ENCODE data around the gene SLC51B.

Gene SLC51B

GRCh38 chr15:65085207-65085753 is 40.1 kb downstream of the SLC51B start:
- Histone ChIP-seq H3F3A (ENCODE audit: low read depth) (no peaks in the 10 kb centered on the region), H3K27me3 (ENCODE audit: insufficient read depth, low read length, poor library complexity, severe bottlenecking) (no peaks in the 10 kb centered on the region), H3K9me2 (replicated peaks; ENCODE audit: low read depth, low read length) (no peaks in the 10 kb centered on the region), H3K9ac (ENCODE audit: low read depth, low read length, poor library complexity, severe bottlenecking) (no peak overlapping the region), H3K4me3 (ENCODE audit: low read length, poor library complexity, severe bottlenecking) (no peak overlapping the region), H3K36me3 (ENCODE audit: insufficient read depth, low read length) (no peaks in the 10 kb centered on the region), H4K20me1 (ENCODE audit: insufficient read depth, low read length, poor library complexity, severe bottlenecking) (no peaks in the 10 kb centered on the region), H3K9me3 (ENCODE audit: insufficient read depth, low read depth, low read length) (no peaks in the 10 kb centered on the region), H3K4me2 (ENCODE audit: low read depth, low read length, poor library complexity, severe bottlenecking) (no peak overlapping the region), H3K4me1 (ENCODE audit: insufficient read depth, low read length, poor library complexity, severe bottlenecking) (peaks cover 23% of the 10 kb centered on the region), H2AFZ (ENCODE audit: low read length) (no peak overlapping the region), H3K79me2 (ENCODE audit: insufficient read depth, low read length) (no peaks in the 10 kb centered on the region)
- TF ChIP-seq EZH2phosphoT487 (IDR thresholded peaks at IDR 0.05; ENCODE audit: borderline replicate concordance) (no peak), CTCF (conservative IDR thresholded peaks at IDR 0.05; ENCODE audit: low read length) (no peak)

- Histone ChIP-seq H3K9me3 (ENCODE audit: insufficient read depth, low read depth, low read length) (no peaks in the 10 kb centered on the region), H3F3A (ENCODE audit: low read depth) (no peaks in the 10 kb centered on the region), H3K4me1 (ENCODE audit: insufficient read depth, low read length, poor library complexity, severe bottlenecking) (peaks cover 20% of the 10 kb centered on the region), H4K20me1 (ENCODE audit: insufficient read depth, low read length, poor library complexity, severe bottlenecking) (no peaks in the 10 kb centered on the region), H3K79me2 (ENCODE audit: insufficient read depth, low read length) (no peaks in the 10 kb centered on the region), H3K4me3 (ENCODE audit: low read length, poor library complexity, severe bottlenecking) (no peak overlapping the region), H3K27me3 (ENCODE audit: insufficient read depth, low read length, poor library complexity, severe bottlenecking) (no peaks in the 10 kb centered on the region), H3K36me3 (ENCODE audit: insufficient read depth, low read length) (no peaks in the 10 kb centered on the region), H3K4me2 (ENCODE audit: low read depth, low read length, poor library complexity, severe bottlenecking) (no peak overlapping the region), H3K9me2 (replicated peaks; ENCODE audit: low read depth, low read length) (no peaks in the 10 kb centered on the region), H3K9ac (ENCODE audit: low read depth, low read length, poor library complexity, severe bottlenecking) (no peak overlapping the region), H2AFZ (ENCODE audit: low read length) (peak overlapping the region; percentile 61; the same call in 1 of the 2 replicates)
- TF ChIP-seq EZH2phosphoT487 (IDR thresholded peaks at IDR 0.05; ENCODE audit: borderline replicate concordance) (no peak), CTCF (conservative IDR thresholded peaks at IDR 0.05; ENCODE audit: low read length) (peak; percentile 71)
Observed at GRCh38 chr15:65085990-65086679, 40.9 kb downstream of the SLC51B start.

- H2AFZ ChIP-seq (ENCODE audit: low read length) = no peak overlapping the region
Observed at GRCh38 chr15:65086680-65087111, 41.5 kb downstream of the SLC51B start.

More at GRCh38 chr15:65086680-65087111, 41.5 kb downstream of the SLC51B start:
- no peaks in the 10 kb centered on the region for H4K20me1 ChIP-seq (ENCODE audit: insufficient read depth, low read length, poor library complexity, severe bottlenecking)
- no peak overlapping the region for H3K9ac ChIP-seq (ENCODE audit: low read depth, low read length, poor library complexity, severe bottlenecking)
- no peak overlapping the region for H3K4me2 ChIP-seq (ENCODE audit: low read depth, low read length, poor library complexity, severe bottlenecking)
- no peaks in the 10 kb centered on the region for H3K36me3 ChIP-seq (ENCODE audit: insufficient read depth, low read length)
- H3K27me3 ChIP-seq (ENCODE audit: insufficient read depth, low read length, poor library complexity, severe bottlenecking) = no peaks in the 10 kb centered on the region
- no peaks in the 10 kb centered on the region for H3K79me2 ChIP-seq (ENCODE audit: insufficient read depth, low read length)
- TF ChIP-seq EZH2phosphoT487 (IDR thresholded peaks at IDR 0.05; ENCODE audit: borderline replicate concordance) (no peak), CTCF (conservative IDR thresholded peaks at IDR 0.05; ENCODE audit: low read length) (peak; percentile 47)
- H3K9me3 ChIP-seq (ENCODE audit: insufficient read depth, low read depth, low read length) = no peaks in the 10 kb centered on the region
- H3K4me3 ChIP-seq (ENCODE audit: low read length, poor library complexity, severe bottlenecking) = no peak overlapping the region
- H3F3A ChIP-seq (ENCODE audit: low read depth) = no peaks in the 10 kb centered on the region
- peaks cover 15% of the 10 kb centered on the region for H3K4me1 ChIP-seq (ENCODE audit: insufficient read depth, low read length, poor library complexity, severe bottlenecking)
- no peaks in the 10 kb centered on the region for H3K9me2 ChIP-seq (replicated peaks; ENCODE audit: low read depth, low read length)
